ENCODE measurements around the gene GDAP1L1. TPM values are rescaled to one million over a fixed set of nuclear protein-coding genes. Genes with fewer than 3 reads are reported as not detected.

Gene GDAP1L1
- total and polyA plus RNA-seq, 8 donors, result 0.18 to 0.53 (median 0.38) TPM; not detected in 2

DNA sequence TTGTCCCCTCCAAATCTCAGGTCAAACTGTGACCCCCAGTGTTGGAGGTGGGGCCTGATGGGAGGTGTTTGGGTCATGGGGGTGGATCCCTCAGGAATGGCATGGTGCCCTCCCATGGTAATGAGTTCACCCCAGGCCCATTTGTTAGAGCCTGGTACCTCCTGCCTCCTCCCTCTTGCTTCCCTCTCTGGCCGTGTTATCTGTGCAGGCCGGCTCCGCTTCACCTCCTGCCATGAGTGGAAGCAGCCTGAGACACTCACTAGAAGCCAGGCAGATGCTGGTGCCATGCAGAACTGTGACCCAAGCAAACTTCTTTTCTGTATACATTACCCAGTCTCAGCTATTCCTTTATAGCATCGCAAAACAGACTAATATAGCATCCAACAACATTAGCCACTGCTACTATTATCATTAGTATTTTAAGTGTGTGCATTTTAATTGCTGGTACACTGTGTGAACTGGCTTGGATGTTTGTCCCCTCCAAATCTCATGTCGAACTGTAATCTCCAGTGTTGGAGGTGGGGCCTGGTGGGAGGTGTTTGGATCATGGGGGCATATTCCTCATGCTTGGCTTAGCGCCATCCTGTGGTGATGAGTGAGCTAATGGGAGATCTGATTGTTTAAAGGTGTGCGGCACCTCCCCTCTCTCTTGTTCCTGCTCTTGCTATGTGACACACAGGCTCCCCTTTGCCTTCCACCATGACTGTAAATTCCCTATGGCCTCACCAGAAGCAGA, 24.3 kb upstream of the GDAP1L1 start:
- Histone ChIP-seq H3K4me3 (no peak overlapping the region), H3K27ac (no peak overlapping the region), H3K36me3 (no peaks in the 10 kb centered on the region), H3K4me1 (peaks cover 0 to 12% of the 10 kb centered on the region in 2 donors), H3K27me3 (no peaks in the 10 kb centered on the region), H3K9me3 (no peaks in the 10 kb centered on the region)
- intact Hi-C loops (cut with DNase I), result no loop called here
- DNase-seq (no peak), ATAC-seq (no peak)
- TF ChIP-seq, protein P1, sequence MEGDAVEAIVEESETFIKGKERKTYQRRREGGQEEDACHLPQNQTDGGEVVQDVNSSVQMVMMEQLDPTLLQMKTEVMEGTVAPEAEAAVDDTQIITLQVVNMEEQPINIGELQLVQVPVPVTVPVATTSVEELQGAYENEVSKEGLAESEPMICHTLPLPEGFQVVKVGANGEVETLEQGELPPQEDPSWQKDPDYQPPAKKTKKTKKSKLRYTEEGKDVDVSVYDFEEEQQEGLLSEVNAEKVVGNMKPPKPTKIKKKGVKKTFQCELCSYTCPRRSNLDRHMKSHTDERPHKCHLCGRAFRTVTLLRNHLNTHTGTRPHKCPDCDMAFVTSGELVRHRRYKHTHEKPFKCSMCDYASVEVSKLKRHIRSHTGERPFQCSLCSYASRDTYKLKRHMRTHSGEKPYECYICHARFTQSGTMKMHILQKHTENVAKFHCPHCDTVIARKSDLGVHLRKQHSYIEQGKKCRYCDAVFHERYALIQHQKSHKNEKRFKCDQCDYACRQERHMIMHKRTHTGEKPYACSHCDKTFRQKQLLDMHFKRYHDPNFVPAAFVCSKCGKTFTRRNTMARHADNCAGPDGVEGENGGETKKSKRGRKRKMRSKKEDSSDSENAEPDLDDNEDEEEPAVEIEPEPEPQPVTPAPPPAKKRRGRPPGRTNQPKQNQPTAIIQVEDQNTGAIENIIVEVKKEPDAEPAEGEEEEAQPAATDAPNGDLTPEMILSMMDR (IDR thresholded peaks at IDR 0.05), result no peak

DNA sequence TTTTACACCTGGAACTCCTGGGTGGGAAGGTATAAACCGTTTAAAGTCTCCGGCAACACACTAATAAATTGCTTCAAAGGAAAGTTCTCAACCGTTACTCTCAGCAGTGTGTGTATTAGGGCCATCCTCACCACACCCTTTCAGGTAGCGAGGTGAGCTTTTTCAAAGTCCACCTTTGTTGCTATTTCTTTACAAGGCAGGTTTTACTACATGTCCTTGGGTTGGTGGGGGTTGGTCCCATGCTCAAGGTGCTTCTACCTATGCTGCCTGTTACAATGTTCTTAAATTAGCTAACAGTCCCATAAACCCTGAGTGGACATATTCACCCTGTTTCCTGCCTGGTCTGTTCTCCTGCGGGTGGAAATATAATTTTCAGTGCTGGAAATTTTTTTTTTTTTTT, 23.4 kb upstream of the GDAP1L1 start:
- ATAC-seq (no peak), DNase-seq (no peak)
- intact Hi-C loops (cut with DNase I), result no loop called here
- H3K4me3 ChIP-seq, result no peak overlapping the region
- H3K9me3 ChIP-seq, result no peaks in the 10 kb centered on the region
- H3K36me3 ChIP-seq, result no peaks in the 10 kb centered on the region
- H3K27me3 ChIP-seq, result no peaks in the 10 kb centered on the region
- no peak overlapping the region for H3K27ac ChIP-seq
- peaks cover 0 to 3% of the 10 kb centered on the region in 2 donors for H3K4me1 ChIP-seq
- TF ChIP-seq, protein P1 (IDR thresholded peaks at IDR 0.05), result no peak

DNA sequence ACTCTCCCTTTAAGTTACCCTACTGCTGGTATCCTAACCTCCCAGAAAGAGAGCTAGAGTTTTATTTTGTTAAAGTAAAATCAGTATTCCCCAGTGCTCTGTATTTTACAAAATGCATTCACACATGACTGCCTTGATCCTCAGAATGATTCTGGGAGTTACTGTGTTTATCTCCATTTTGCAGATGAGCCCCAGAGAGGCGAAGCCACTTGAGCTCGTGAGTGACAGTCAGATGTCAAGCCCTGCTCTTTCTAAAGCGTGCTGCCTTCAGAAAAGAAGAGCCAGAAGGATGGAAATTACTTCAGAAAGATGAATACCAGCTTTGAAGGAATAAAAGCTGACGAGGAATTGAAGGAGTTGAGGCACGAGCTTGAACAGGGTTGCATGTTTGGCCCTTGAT, 22.5 kb upstream of the GDAP1L1 start:
- Histone ChIP-seq H3K4me3 (no peak overlapping the region), H3K27me3 (no peaks in the 10 kb centered on the region), H3K27ac (no peak overlapping the region), H3K36me3 (no peaks in the 10 kb centered on the region), H3K4me1 (no peaks in the 10 kb centered on the region), H3K9me3 (no peaks in the 10 kb centered on the region)
- TF ChIP-seq, protein P1 (IDR thresholded peaks at IDR 0.05), result no peak
- ATAC-seq, result no peak
- intact Hi-C loops (cut with DNase I), result no loop called here
- no peak for DNase-seq

DNA sequence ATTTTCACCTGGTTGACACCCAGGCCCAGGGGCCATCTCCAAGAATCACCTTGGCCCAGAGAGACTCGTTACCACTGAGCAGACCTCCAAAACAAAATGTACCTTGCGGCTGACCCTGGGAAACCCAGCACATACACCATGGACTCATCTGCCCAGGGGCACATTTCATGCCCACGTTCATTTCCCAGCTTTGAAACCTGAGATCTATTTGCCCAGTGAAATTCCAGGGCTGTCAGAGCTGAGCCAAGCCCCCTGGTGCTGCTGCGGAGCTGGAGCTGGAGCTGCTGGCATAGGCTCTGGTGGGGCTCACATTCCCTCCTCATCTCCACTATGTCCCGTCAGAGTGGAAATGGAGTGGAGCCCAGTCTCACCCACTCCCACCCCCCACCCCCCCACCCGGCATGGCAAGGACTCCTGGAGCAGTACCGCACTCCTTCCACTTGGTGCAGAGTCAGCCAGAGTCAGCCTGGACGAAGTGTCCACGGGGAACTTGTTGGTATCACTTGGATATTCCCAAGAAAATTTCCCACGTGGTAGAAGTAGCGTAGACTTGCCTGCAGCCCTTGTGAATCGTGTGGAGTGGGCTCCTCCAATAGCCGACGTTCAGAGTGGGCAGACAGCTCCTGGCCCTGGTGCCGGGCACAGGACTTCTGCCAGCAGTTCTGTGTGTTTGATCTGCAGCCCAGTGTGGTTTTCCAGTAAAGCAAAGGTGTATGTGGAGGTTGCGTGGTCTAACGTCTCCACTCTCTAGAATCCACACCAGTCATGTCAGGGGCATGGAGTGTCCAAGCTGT, 18.4 kb upstream of the GDAP1L1 start:
- H3K27me3 ChIP-seq, result no peaks in the 10 kb centered on the region
- ATAC-seq, result no peak
- H3K9me3 ChIP-seq, result no peaks in the 10 kb centered on the region
- H3K27ac ChIP-seq, result no peak overlapping the region
- H3K36me3 ChIP-seq, result no peaks in the 10 kb centered on the region
- H3K4me3 ChIP-seq, result no peak overlapping the region
- intact Hi-C loops (cut with DNase I), result no loop called here
- TF ChIP-seq, protein P1 (IDR thresholded peaks at IDR 0.05), result no peak
- DNase-seq, result no peak
- no peaks in the 10 kb centered on the region for H3K4me1 ChIP-seq

DNA sequence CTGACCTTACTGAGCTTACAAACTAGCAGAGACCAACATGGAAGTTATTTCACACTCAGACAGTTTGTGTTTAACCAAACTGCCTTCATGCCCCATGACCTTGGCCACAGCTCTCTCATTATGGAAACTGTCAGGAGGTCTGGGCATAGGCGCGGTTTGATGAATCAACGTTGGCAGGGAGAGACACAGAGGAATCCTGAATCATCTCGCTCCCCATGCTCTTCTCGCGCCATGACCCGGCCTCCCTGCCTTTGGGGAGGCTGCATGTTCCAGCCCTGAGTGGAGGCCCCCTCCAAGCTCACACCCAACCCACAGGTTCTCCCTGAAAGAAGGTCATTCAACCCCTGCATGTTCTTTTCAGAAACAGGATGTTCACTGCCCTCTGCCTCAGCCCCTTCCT, 15.9 kb upstream of the GDAP1L1 start:
- no peaks in the 10 kb centered on the region for H3K4me1 ChIP-seq
- no peaks in the 10 kb centered on the region for H3K36me3 ChIP-seq
- DNase-seq, result no peak
- H3K9me3 ChIP-seq, result no peaks in the 10 kb centered on the region
- intact Hi-C loops (cut with DNase I), result no loop called here
- no peak for ATAC-seq
- no peaks in the 10 kb centered on the region for H3K27me3 ChIP-seq
- H3K4me3 ChIP-seq, result no peak overlapping the region
- no peak overlapping the region for H3K27ac ChIP-seq
- TF ChIP-seq, protein P1 (IDR thresholded peaks at IDR 0.05), result no peak

Measured in left lung (tissue), 10 donors.